Activated CD8-positive, alpha-beta T cell treated with anti-CD3 and anti-CD28 coated beads for 36 hours (primary cell): ENCODE results near the gene CC2D1A. TPM values are rescaled to one million over a fixed set of nuclear protein-coding genes. Genes with fewer than 3 reads are reported as not detected.
A peak's percentile ranks its signal among the peaks of the same experiment; 100 is the strongest.

Source experiments
- ATAC-seq: fragments of 200-7000 bp; cut with Tn5 transposase; one replicate; pipeline ENCODE4 v1.10.0; 2021; ENCODE audit warnings: mild to moderate bottlenecking, moderate library complexity
- CTCF ChIA-PET: fragments of 350-600 bp; sonication (Branson Sonifier 250); formaldehyde crosslinking; loops from one replicate; lab custom pipeline; 2021; ENCODE audit warnings: antibody characterized with exemption; lab: Charles Lee
- POLR2A ChIA-PET: fragments of 350-600 bp; sonication (Branson Sonifier 250); formaldehyde crosslinking; loops from one replicate; lab custom pipeline; 2021; ENCODE audit warnings: antibody characterized with exemption; lab: Charles Lee
- DNase-seq: peaks from one replicate; pipeline ENCODE4 v3.0.0-alpha.2; 2020
- H3K27ac Mint-ChIP-seq: one replicate; pipeline ENCODE4 v1.8.0; 2021; ENCODE audit warnings: mild to moderate bottlenecking, mixed read lengths
- H3K27me3 Mint-ChIP-seq: one replicate; pipeline ENCODE4 v1.8.0; 2021; ENCODE audit warnings: mixed read lengths
- H3K36me3 Mint-ChIP-seq: one replicate; pipeline ENCODE4 v1.8.0; 2021; ENCODE audit warnings: low read depth, mixed read lengths
- H3K4me1 Mint-ChIP-seq: one replicate; pipeline ENCODE4 v1.8.0; 2021; ENCODE audit warnings: low read depth, mixed read lengths
- H3K4me3 Mint-ChIP-seq: one replicate; pipeline ENCODE4 v1.8.0; 2021; ENCODE audit warnings: mild to moderate bottlenecking, moderate library complexity, mixed read lengths
- H3K9me3 Mint-ChIP-seq: one replicate; pipeline ENCODE4 v1.8.0; 2021; ENCODE audit warnings: mixed read lengths
- CTCF ChIP-seq: fragments of 200-600 bp; IDR thresholded peaks from one replicate; pipeline ENCODE4 v1.8.0; 2022; ENCODE audit warnings: antibody characterized with exemption, mild to moderate bottlenecking
- intact Hi-C: fragments of 100-400 bp; cut with micrococcal nuclease; formaldehyde crosslinking; loops from one replicate; pipeline ENCODE4 v1.10.0; 2022
- total RNA-seq, 2 experiments: library from RNA; stranded (reverse); gene quantifications; one replicate each; pipeline ENCODE4 v1.2.3, GENCODE V29; 2021

The CC2D1A gene
- total RNA-seq, 2 experiments from 2014 or later = 22.4 to 23.8 TPM

- TF ChIP-seq CTCF = no peak
- no peaks in the 10 kb centered on the region for H3K4me1 Mint-ChIP-seq
- no peaks in the 10 kb centered on the region for H3K9me3 Mint-ChIP-seq
- H3K27ac Mint-ChIP-seq = no peak overlapping the region
- ChIA-PET POLR2A (no interaction called here), CTCF (no interaction called here)
- no peak overlapping the region for H3K4me3 Mint-ChIP-seq
- H3K36me3 Mint-ChIP-seq = no peaks in the 10 kb centered on the region
- DNase-seq (no peak), ATAC-seq (no peak)
- intact Hi-C loops = no loop called here
- no peaks in the 10 kb centered on the region for H3K27me3 Mint-ChIP-seq
Observed at GRCh38 chr19:13896227-13896626, 9.8 kb upstream of the CC2D1A start.

- Mint-ChIP-seq H3K4me1 (no peaks in the 10 kb centered on the region), H3K36me3 (no peaks in the 10 kb centered on the region), H3K4me3 (no peak overlapping the region), H3K27ac (no peak overlapping the region), H3K9me3 (no peaks in the 10 kb centered on the region), H3K27me3 (no peaks in the 10 kb centered on the region)
- intact Hi-C loops = no loop called here
- POLR2A ChIA-PET = interaction anchor here (1.6 kb wide), 1 partner anchor 11 kb away, joined by 4 read pairs; no protein-coding TSS in a partner anchor
- ATAC-seq (no peak), DNase-seq (no peak)
- CTCF ChIA-PET = interaction anchor here (1.1 to 1.7 kb wide), 3 partner anchors 149 to 160 kb away, joined by 3 to 7 read pairs (median 3); no protein-coding TSS in a partner anchor
- no peak for TF ChIP-seq CTCF
Observed at GRCh38 chr19:13899393-13899792, 6.6 kb upstream of the CC2D1A start.

- POLR2A ChIA-PET = interaction anchor here (1.6 kb wide), 1 partner anchor 12 kb away, joined by 4 read pairs; no protein-coding TSS in a partner anchor
- no peaks in the 10 kb centered on the region for H3K27me3 Mint-ChIP-seq
- ATAC-seq (no peak), DNase-seq (no peak)
- no peaks in the 10 kb centered on the region for H3K9me3 Mint-ChIP-seq
- peaks cover 3% of the 10 kb centered on the region for H3K36me3 Mint-ChIP-seq
- H3K4me3 Mint-ChIP-seq = no peak overlapping the region
- H3K27ac Mint-ChIP-seq = no peak overlapping the region
- peaks cover 4% of the 10 kb centered on the region for H3K4me1 Mint-ChIP-seq
- no peak for TF ChIP-seq CTCF
- intact Hi-C loops = no loop called here
- CTCF ChIA-PET = interaction anchor here (1.2 to 1.7 kb wide), 2 partner anchors 148 to 159 kb away, joined by 3 to 7 read pairs; no protein-coding TSS in a partner anchor
Observed at GRCh38 chr19:13899912-13900584, 6.0 kb upstream of the CC2D1A start.

- Mint-ChIP-seq H3K4me3 (no peak overlapping the region), H3K27me3 (no peaks in the 10 kb centered on the region), H3K4me1 (peaks cover 18% of the 10 kb centered on the region), H3K27ac (no peak overlapping the region), H3K36me3 (peaks cover 6% of the 10 kb centered on the region), H3K9me3 (no peaks in the 10 kb centered on the region)
- peak; percentile 63 for TF ChIP-seq CTCF
- DNase-seq (peak; percentile 62), ATAC-seq (no peak)
- ChIA-PET POLR2A (interaction anchor here (0.7 kb wide), 1 partner anchor 174 kb away, joined by 3 read pairs; no protein-coding TSS in a partner anchor), CTCF (interaction anchor here (0.6 to 2.6 kb wide), 16 partner anchors 10 to 234 kb away, joined by 3 to 11 read pairs (median 3); partner anchors contain the start of genes IL27RA and MISP3)
- intact Hi-C loops = no loop called here
Observed at GRCh38 chr19:13902993-13903555, 2.9 kb upstream of the CC2D1A start.

GRCh38 chr19:13906521-13906904 is 512 bp downstream of the CC2D1A start:
- intact Hi-C loops = no loop called here
- Mint-ChIP-seq H3K4me3 (peak overlapping the region; percentile 74), H3K9me3 (no peaks in the 10 kb centered on the region), H3K4me1 (peaks cover 18% of the 10 kb centered on the region), H3K27me3 (no peaks in the 10 kb centered on the region), H3K27ac (peak overlapping the region; percentile 62), H3K36me3 (peaks cover 15% of the 10 kb centered on the region)
- ChIA-PET POLR2A (no interaction called here), CTCF (interaction anchor here (0.8 to 1.5 kb wide), 5 partner anchors 33 to 166 kb away, joined by 3 to 8 read pairs (median 4); partner anchors contain the start of genes IL27RA and MISP3)
- ATAC-seq = peak; percentile 18
- peak; percentile 34 for DNase-seq
- TF ChIP-seq CTCF = no peak
